K562 (cell line): Measurements from ENCODE around the gene ATP23. TPM values are rescaled to one million over a fixed set of nuclear protein-coding genes. Genes with fewer than 3 reads are reported as not detected.

ENCODE experiments used
- ATAC-seq: fragments of 200-7000 bp; cut with Tn5 transposase; 3 replicates; pipeline ENCODE4 v1.9.1; 2020; ENCODE audit warnings: moderate library complexity
- BruUV-seq: library from RNA; stranded (reverse); fragments of 400-500 nt; replicated peaks from 2 replicates; lab custom pipeline; 2021; lab: Mats Ljungman, UMichigan
- CTCF ChIA-PET: fragments of 300-600 bp; formaldehyde crosslinking; extraction: SDS; loops from one replicate; lab custom pipeline; 2021; ENCODE audit warnings: low intra/inter-chr PET ratio; lab: Yijun Ruan, JAX
- POLR2A ChIA-PET: fragments of 300-600, 350-650 bp; sonication (Branson Sonifier 250); formaldehyde crosslinking; extraction: SDS; loops from one replicate; lab custom pipeline; 2021; ENCODE audit warnings: antibody characterized with exemption, inconsistent platforms; lab: Yijun Ruan, JAX
- DNase-seq, 4 experiments: peaks; one replicate each; pipeline versions ENCODE4 v3.0.0 to v3.0.0-alpha.2; 2011 to 2018; ENCODE audit warnings: low spot score in 3 of 4, mixed read lengths in 3 of 4; ENCODE audit errors: extremely low read depth in 1 of 4
- FAIRE-seq: peaks from 2 replicates; lab custom pipeline; 2011; peaks lifted over from hg19 to GRCh38; lab: Jason Lieb, UNC
- H2AFZ ChIP-seq: 2 replicates; pipeline ENCODE4 v1.6.0; 2011; ENCODE audit warnings: low read depth, low read length, control low read depth, inconsistent platforms
- H3K27ac ChIP-seq: fragments of 200-600 bp; 3 replicates; pipeline ENCODE4 v1.8.0; 2011; ENCODE audit warnings: low read depth, mild to moderate bottlenecking, control low read depth, inconsistent platforms, low read length, moderate library complexity, mixed read lengths; ENCODE audit errors: extremely low read depth
- H3K27me3 ChIP-seq, 2 experiments: fragments of 300-600 bp in 1 of 2; 2 replicates in 1 of 2; 3 replicates in 1 of 2; pipeline versions ENCODE4 v1.6.0 to v1.8.0; 2011; ENCODE audit warnings: inconsistent platforms in 2 of 2, low read length in 2 of 2, mild to moderate bottlenecking in 1 of 2, mixed read lengths in 1 of 2, moderate library complexity in 1 of 2; ENCODE audit not compliant: control insufficient read depth in 2 of 2, insufficient read depth in 2 of 2
- H3K36me3 ChIP-seq: fragments of 300-600 bp; 3 replicates; pipeline ENCODE4 v1.8.0; 2011; ENCODE audit warnings: mild to moderate bottlenecking, low read length, inconsistent platforms; ENCODE audit not compliant: control insufficient read depth, insufficient read depth
- H3K4me1 ChIP-seq, 2 experiments: fragments of 200-600 bp in 1 of 2; replicated peaks in 1 of 2; 2 replicates in 1 of 2; 3 replicates in 1 of 2; pipeline versions ENCODE4 v1.5.1 to v1.8.0; 2011; ENCODE audit warnings: inconsistent platforms in 2 of 2, low read length in 2 of 2, mild to moderate bottlenecking in 1 of 2, mixed read lengths in 1 of 2, moderate library complexity in 1 of 2; ENCODE audit not compliant: control insufficient read depth in 2 of 2, insufficient read depth in 2 of 2
- H3K4me2 ChIP-seq: 2 replicates; pipeline ENCODE4 v1.6.1; 2011; ENCODE audit warnings: low read length, control low read depth, inconsistent platforms, mixed read lengths; ENCODE audit not compliant: insufficient read depth
- H3K4me3 ChIP-seq: fragments of 200-600 bp; sonication (generic), shearing (Covaris generic); 2 replicates; pipeline ENCODE4 v1.5.1; 2016; ENCODE audit warnings: control low read depth, inconsistent platforms
- H3K79me2 ChIP-seq: fragments of 200-600 bp; 3 replicates; pipeline ENCODE4 v1.8.0; 2011; ENCODE audit warnings: low read length, inconsistent platforms; ENCODE audit not compliant: control insufficient read depth, insufficient read depth
- H3K9ac ChIP-seq, 2 experiments: 2 replicates each; pipeline versions ENCODE4 v1.6.0 to v1.6.1; 2011; ENCODE audit warnings: low read depth in 2 of 2, low read length in 2 of 2, control low read depth in 1 of 2, inconsistent platforms in 1 of 2, mild to moderate bottlenecking in 1 of 2, mixed read lengths in 1 of 2; ENCODE audit not compliant: insufficient read depth in 1 of 2
- H3K9me1 ChIP-seq: one replicate; pipeline ENCODE4 v1.6.0; 2011; ENCODE audit warnings: inconsistent platforms, mild to moderate bottlenecking, low read length, moderate library complexity; ENCODE audit not compliant: control insufficient read depth, insufficient read depth
- H3K9me3 ChIP-seq: replicated peaks from 2 replicates; pipeline ENCODE4 v1.5.1; 2011; ENCODE audit warnings: low read depth, low read length, inconsistent platforms; ENCODE audit not compliant: control insufficient read depth, insufficient read depth
- H4K20me1 ChIP-seq: replicated peaks from 2 replicates; pipeline ENCODE4 v1.6.1; 2011; ENCODE audit warnings: low read length, inconsistent platforms, mixed read lengths; ENCODE audit not compliant: control insufficient read depth, insufficient read depth
- WGBS: fragments of 100-300 bp; shearing (Covaris generic); methylation state at CpG from one replicate; pipeline ENCODE4 v1.1.6; 2016; ENCODE audit warnings: low coverage, mixed read lengths; ENCODE audit not compliant: insufficient coverage; ENCODE audit errors: missing lambda C conversion rate; 5-methylcytosine and 5-hydroxymethylcytosine counted together
- in situ Hi-C: fragments of 300-500 bp; cut with MboI; formaldehyde crosslinking; loops from 4 replicates; pipeline ENCODE4 v1.15.0; 2018; ENCODE audit warnings: inconsistent platforms, mixed read lengths
- intact Hi-C: fragments of 100-400 bp; cut with micrococcal nuclease; formaldehyde crosslinking; loops from 2 replicates; pipeline ENCODE4 v1.14.2; 2022
- polyA plus RNA-seq, 8 experiments: library from polyadenylated mRNA; depleted of rRNA in 4 of 8; stranded (reverse) in 5 of 8; unstranded in 3 of 8; fragments of >200 nt; fragmentation: Nextera tagmentation in 2 of 8; fragmentation: Illumina TruSeq in 1 of 8; extraction: Ambion mirVana in 2 of 8; extraction: Trizol in 1 of 8; gene quantifications; 2 replicates each; pipeline versions ENCODE4 v1.2.1 to v1.2.3, GENCODE V29; 2011 to 2014; ENCODE audit warnings: inconsistent platforms in 1 of 8, missing spikeins in 1 of 8
- total RNA-seq, 7 experiments: library from RNA; depleted of rRNA in 6 of 7; stranded (reverse); fragments of >200 nt in 6 of 7; fragmentation: Illumina TruSeq in 2 of 7; extraction: Trizol in 2 of 7; gene quantifications; 2 replicates each; pipeline versions ENCODE4 v1.2.1 to v1.2.3, GENCODE V29; 2011 to 2021; ENCODE audit warnings: low replicate concordance in 1 of 7
- TF ChIP-seq, protein P1 (sequence below), 2 experiments: IDR thresholded peaks; 2 replicates each; pipeline ENCODE4 v1.6.1; 2011; ENCODE audit warnings: borderline replicate concordance in 1 of 2, control low read depth in 1 of 2, low read depth in 1 of 2, low read length in 1 of 2, mild to moderate bottlenecking in 1 of 2, mixed read lengths in 1 of 2, moderate library complexity in 1 of 2; ENCODE audit not compliant: insufficient read depth in 1 of 2, insufficient read length in 1 of 2, poor library complexity in 1 of 2, severe bottlenecking in 1 of 2; ENCODE audit errors: extremely low read depth in 1 of 2
- TF ChIP-seq, protein P2 (sequence below), 2 experiments: fragments of 450-650 bp in 1 of 2; IDR thresholded peaks; 2 replicates each; pipeline ENCODE4 v1.6.1; 2011 to 2017; ENCODE audit warnings: low read depth in 2 of 2, antibody characterized with exemption in 1 of 2, borderline replicate concordance in 1 of 2, low read length in 1 of 2, mild to moderate bottlenecking in 1 of 2, mixed read lengths in 1 of 2; ENCODE audit not compliant: control insufficient read depth in 1 of 2

ATP23 gene
- total and polyA plus RNA-seq, 9 of the 15 experiments (the other 6 are each of a cell fraction or from before 2014, with no cell fraction given), result 8.3 to 53.7 (median 28.5) TPM

DNA sequence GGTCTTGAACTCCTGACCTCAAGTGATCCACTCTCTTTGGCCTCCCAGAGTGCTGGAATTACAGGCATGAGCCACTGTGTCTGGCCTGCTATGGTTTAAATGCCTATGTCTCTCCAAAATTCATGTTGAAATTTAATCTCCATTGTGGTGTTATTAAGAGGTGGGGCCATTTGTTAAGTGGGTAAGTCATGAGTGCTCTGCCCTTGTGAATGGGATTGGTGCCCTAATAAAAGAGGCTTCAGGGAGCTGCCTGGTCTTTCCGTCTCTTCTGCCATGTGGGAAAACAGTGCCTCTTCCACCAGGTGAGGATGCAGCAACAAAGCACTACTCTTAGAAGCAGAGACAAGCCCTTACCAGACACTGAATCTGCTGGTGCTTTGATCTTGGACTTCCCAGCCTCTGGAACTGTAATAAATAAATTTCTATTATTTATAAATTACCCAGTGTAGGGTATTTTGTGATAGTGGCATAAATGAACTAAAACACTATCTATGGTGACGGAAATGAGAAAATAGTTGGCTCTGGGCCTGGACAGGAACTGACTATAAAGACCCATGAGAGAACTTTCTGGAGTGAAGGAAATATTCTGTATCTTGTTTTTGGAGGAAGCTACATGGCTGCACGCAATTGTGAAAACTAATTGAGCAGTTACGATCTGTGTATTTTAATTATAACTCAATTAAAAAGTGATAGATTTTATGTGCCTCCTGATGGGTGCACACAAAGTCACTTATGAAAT lies 12.1 kb upstream of the ATP23 start:
- H3K36me3 ChIP-seq, result no peaks in the 10 kb centered on the region
- TF ChIP-seq, protein P1, sequence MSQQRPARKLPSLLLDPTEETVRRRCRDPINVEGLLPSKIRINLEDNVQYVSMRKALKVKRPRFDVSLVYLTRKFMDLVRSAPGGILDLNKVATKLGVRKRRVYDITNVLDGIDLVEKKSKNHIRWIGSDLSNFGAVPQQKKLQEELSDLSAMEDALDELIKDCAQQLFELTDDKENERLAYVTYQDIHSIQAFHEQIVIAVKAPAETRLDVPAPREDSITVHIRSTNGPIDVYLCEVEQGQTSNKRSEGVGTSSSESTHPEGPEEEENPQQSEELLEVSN (IDR thresholded peaks at IDR 0.05; ENCODE audit: borderline replicate concordance in 1 of 2, extremely low read depth in 1 of 2, insufficient read depth in 1 of 2, insufficient read length in 1 of 2, low read depth in 1 of 2, low read length in 1 of 2, poor library complexity in 1 of 2, severe bottlenecking in 1 of 2), result no peak
- TF ChIP-seq, protein P2, sequence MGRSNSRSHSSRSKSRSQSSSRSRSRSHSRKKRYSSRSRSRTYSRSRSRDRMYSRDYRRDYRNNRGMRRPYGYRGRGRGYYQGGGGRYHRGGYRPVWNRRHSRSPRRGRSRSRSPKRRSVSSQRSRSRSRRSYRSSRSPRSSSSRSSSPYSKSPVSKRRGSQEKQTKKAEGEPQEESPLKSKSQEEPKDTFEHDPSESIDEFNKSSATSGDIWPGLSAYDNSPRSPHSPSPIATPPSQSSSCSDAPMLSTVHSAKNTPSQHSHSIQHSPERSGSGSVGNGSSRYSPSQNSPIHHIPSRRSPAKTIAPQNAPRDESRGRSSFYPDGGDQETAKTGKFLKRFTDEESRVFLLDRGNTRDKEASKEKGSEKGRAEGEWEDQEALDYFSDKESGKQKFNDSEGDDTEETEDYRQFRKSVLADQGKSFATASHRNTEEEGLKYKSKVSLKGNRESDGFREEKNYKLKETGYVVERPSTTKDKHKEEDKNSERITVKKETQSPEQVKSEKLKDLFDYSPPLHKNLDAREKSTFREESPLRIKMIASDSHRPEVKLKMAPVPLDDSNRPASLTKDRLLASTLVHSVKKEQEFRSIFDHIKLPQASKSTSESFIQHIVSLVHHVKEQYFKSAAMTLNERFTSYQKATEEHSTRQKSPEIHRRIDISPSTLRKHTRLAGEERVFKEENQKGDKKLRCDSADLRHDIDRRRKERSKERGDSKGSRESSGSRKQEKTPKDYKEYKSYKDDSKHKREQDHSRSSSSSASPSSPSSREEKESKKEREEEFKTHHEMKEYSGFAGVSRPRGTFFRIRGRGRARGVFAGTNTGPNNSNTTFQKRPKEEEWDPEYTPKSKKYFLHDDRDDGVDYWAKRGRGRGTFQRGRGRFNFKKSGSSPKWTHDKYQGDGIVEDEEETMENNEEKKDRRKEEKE (IDR thresholded peaks at IDR 0.05; ENCODE audit: borderline replicate concordance in 1 of 2, control insufficient read depth in 1 of 2, low read depth in 2 of 2, low read length in 1 of 2), result no peak
- no peaks in the 10 kb centered on the region for H3K9me3 ChIP-seq
- H3K27me3 ChIP-seq, result no peaks in the 10 kb centered on the region
- H3K4me3 ChIP-seq, result no peak overlapping the region
- no peak overlapping the region for H2AFZ ChIP-seq
- peaks cover 0 to 1% of the 10 kb centered on the region in 2 experiments; a peak in 1 of 5 replicates for H3K4me1 ChIP-seq
- H3K79me2 ChIP-seq, result peaks cover 7% of the 10 kb centered on the region
- ATAC-seq (no peak), FAIRE-seq (no peak), DNase-seq (no peak)
- CTCF ChIA-PET, result no interaction called here
- no peaks in the 10 kb centered on the region for H3K9me1 ChIP-seq
- H4K20me1 ChIP-seq, result no peaks in the 10 kb centered on the region
- BruUV-seq, result no TSS peak
- no peak overlapping the region for H3K9ac ChIP-seq
- POLR2A ChIA-PET, result no interaction called here
- H3K27ac ChIP-seq, result no peak overlapping the region
- 72% methylated on average over 4 of the region's 4 CpGs for WGBS
- intact Hi-C loops, result no loop called here
- H3K4me2 ChIP-seq, result no peak overlapping the region
- in situ Hi-C loops, result no loop called here
